Jurkat, Clone E6-1 (cell line): ENCODE measurements around the gene SPEF2.
"Not testable (repeated sequence)": the region's sequence is repeated elsewhere in the genome, so short reads cannot be mapped to it uniquely, and the experiment has no call there.

Experiments
- DNase-seq: peaks from one replicate; pipeline ENCODE4 v3.0.0-alpha.2; 2011; ENCODE audit warnings: low read depth, low spot score
- H3K4me3 ChIP-seq: 2 replicates; pipeline ENCODE4 v1.5.1; 2011; ENCODE audit warnings: mild to moderate bottlenecking, low read length, control low read depth, moderate library complexity

The SPEF2 gene

DNA sequence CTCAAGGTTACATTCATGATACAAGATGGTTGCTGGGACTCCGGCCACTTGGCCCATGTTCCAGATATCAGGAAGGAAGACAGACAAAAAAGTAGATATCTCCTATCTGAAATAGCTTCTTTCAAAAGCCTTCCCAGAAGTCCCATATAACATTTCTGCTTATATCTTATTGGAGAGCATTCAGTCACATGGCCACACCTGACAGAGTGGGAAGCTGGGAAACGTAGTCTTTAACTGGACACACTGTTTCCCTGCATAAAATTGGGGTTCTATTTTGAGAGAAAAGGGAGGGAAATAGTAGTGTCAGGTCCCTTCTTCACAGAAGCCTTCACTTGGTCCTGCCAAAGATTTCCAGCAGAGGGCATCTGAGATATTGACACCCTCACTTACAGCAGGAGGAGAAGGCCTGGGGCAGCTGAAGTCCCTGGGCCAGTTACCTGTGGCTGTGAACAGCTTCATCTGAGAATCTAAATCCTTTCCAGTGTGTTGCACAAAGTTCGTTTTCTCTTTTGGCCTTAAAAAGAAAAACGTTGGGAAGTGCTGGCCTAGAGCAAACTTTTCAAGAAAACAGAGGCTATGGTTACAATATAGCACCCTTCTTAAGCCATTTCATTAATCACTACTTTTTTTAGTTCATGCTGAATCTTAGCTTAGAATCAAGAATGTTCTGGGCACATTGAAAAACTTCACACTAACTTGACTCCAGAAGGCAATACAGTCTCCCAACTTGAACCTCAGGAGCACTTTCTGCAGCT, 33.5 kb downstream of the SPEF2 start:
- DNase-seq: peak; percentile 54
- no peak overlapping the region for H3K4me3 ChIP-seq

GRCh38 chr5:35656721-35657120, 39.1 kb downstream of the SPEF2 start:
- H3K4me3 ChIP-seq: no peak overlapping the region
- no peak for DNase-seq

DNA sequence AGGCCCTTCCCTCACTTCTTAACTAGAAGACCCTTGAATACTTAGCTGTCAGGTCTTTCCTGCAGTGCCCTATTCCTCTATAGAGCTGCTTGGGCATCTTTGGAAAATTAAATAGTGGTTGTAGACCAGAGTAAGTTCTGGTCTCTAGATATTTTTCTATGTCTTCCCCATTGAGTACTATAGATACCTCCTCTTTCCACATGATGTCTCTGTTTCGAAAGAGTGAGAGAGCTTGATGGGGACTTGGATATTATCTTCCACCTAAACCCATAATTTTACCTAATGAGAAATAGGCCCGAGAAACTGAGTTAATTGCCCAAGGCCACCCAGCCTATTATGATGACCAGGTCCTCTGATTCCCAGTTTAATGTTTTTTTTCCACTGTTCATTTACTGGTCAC, 40.2 kb downstream of the SPEF2 start:
- H3K4me3 ChIP-seq: no peak overlapping the region
- no peak for DNase-seq

- DNase-seq: no peak
- no peak overlapping the region for H3K4me3 ChIP-seq
Measured at GRCh38 chr5:35659556-35659955, 41.9 kb downstream of the SPEF2 start.

- H3K4me3 ChIP-seq: no peak overlapping the region
- no peak for DNase-seq
Measured at GRCh38 chr5:35660451-35660850, 42.8 kb downstream of the SPEF2 start.

DNA sequence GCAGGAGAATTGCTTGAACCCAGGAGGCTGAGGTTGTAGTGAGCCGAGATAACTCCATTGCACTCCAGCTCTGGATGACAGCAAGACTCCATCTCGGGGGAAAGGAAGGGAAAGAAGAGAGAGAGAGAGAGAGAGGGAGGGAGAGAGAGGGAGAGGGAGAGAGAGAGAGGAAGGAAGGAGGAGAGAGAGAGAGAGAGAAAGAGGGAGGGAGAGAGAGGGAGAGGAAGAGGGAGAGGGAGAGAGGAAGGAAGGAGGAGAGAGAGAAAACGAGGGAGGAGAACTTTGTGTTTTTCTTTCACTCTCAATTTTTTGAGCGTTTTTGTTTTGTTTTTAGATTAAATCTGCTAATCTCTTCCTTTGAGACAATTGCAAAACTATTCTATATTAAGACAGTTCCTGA, 46.9 kb downstream of the SPEF2 start:
- DNase-seq: no peak
- H3K4me3 ChIP-seq: no peak overlapping the region

DNA sequence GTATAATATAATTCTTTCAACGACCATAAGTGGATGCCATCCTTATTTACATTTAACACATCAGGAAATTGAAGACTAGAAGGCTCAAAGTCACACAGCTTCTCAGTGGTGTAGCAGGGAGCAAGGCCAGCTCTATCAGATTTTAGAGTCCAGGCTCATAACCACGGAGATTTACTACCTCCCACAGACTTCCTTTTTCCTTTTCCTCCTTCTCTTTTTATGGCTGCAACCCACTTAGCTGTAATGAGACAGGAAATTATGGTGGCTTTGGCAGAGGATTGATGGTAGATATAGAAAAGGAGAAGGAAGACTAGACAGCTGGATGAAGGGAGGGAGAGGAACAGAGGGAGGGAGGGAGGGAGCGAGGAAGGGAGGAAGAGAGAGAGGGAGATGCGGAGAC, 47.4 kb downstream of the SPEF2 start:
- H3K4me3 ChIP-seq: no peak overlapping the region
- no peak for DNase-seq

DNA sequence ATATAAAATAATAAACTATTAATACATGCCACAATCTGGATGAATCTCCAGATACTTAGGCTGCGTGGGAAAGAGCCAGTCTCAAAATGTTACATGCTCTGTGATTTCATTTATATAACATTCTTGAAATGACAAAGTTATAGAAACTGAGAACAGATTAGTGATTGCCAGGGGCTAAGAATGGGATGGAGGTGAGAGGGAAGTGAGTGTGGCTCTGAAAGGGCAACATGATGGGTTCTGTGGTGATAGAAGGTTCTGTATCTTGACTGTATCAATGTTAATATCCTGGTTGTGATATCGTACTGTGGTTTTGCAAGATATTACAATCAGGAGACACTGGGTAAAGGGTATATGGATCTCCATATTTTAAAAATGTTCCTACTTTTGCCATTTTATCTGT, 50.7 kb downstream of the SPEF2 start:
- H3K4me3 ChIP-seq: no peak overlapping the region
- no peak for DNase-seq

DNA sequence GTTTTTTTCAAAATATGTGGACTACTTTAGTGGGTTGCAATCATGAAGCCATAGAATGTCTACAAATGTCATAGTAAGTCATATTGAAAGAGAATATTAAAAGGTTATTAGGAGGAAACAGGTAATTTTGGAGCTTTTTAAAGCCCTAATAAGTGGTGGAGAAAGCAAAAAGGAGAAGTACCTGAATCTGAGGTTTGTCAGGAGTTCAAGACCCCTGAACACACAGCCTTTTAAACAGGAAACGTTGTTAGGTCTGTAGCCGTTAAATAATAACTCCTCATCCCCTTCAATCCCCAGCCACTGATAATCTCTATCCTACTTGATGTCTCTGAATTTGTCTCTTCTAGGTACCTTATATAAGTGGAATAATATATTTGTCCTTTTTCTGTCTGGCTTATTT, 51.1 kb downstream of the SPEF2 start:
- DNase-seq: no peak

DNA sequence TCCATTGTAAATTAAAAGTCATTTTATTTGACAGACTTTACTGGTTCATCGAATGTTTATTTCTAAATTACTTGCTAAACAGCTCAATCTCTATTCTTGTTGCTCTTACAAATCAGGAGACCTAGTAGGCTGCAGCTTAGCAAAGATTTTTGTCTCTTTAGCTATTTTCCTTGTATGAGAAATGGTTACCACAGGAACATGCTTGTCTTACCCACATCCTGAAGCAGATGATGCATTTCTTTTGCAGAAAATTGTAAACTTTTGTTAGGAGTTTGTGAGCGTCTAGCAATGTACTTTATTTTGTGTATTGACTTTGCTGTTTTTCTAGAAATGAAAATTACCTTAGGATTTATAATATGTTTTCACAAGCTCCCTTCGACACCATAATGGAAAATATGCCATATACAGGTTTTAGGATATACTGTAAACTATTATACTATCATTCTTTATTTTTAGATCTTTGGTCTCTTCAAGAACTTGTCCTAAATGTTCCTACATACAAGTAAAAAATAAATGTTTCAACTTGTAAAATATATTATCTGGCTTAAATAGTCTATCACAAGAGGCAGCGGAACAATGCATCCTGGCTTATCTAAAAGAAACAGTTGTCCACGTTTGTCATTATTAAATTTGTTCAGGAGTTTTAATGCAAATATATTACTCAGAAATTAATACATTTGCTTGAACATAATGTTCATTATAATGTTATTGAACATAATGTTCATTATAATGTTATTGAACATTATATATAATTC, 54.1 kb downstream of the SPEF2 start:
- DNase-seq: peak; percentile 60
- no peak overlapping the region for H3K4me3 ChIP-seq

More for the DNA sequence above, 51.1 kb downstream of the SPEF2 start:
- no peak overlapping the region for H3K4me3 ChIP-seq

DNA sequence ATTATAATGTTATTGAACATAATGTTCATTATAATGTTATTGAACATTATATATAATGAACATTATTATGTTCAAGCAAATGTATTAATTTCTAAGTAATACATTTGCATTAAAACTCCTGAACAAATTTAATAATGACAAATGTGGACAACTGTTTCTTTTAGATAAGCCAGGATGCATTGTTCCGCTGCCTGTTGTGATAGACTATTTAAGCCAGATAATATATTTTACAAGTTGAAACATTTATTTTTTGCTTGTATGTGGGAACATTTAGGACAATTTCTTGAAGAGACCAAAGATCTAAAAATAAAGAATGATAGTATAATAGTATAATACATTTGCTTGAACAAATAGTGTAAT, 54.6 kb downstream of the SPEF2 start:
- H3K4me3 ChIP-seq, DNase-seq: not testable (repeated sequence)

DNA sequence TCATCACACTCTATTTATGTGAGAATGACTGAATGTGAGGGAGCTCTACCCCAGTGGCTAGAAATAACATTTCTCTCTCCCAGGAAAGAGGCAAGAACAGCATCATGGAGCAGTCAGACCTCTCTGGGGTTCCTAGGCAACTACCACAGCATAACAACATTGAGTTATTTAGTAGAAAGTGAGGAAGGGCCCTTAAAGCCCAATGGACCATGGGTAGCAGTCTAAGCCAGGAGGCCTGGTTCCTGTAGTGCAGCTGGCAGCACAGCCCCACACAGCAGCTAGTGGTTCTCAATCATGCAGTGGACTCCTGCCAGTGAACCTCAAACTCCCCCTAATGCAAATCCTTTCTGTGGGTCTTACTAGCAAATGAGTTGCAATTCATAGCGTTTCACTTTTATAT, 55.3 kb downstream of the SPEF2 start:
- DNase-seq: no peak
- no peak overlapping the region for H3K4me3 ChIP-seq

GRCh38 chr5:35674049-35674448, 56.4 kb downstream of the SPEF2 start:
- no peak for DNase-seq
- no peak overlapping the region for H3K4me3 ChIP-seq

DNA sequence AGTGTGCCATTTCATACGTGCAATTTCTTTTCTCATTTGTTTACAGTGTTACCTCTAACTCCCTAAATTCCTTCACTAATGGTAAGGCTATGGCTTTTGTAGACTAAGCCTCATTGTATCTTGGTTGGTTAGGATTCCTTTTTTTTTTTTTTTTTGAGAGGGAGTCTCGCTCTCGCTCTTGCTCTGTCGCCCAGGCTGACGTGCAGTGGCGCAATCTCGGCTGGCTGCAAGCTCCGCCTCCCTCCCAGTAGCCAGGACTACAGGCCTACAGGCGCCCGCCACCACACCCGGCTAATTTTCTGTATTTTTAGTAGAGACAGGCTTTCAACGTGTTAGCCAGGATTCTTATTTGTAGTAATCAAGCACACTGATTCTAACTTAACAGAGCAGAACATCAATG, 57.7 kb downstream of the SPEF2 start:
- no peak overlapping the region for H3K4me3 ChIP-seq
- no peak for DNase-seq

- H3K4me3 ChIP-seq: no peak overlapping the region
- DNase-seq: no peak
Measured at GRCh38 chr5:35677878-35678277, 60.2 kb downstream of the SPEF2 start.

- no peak for DNase-seq
- H3K4me3 ChIP-seq: no peak overlapping the region
Measured at GRCh38 chr5:35678661-35679060, 61.0 kb downstream of the SPEF2 start.

DNA sequence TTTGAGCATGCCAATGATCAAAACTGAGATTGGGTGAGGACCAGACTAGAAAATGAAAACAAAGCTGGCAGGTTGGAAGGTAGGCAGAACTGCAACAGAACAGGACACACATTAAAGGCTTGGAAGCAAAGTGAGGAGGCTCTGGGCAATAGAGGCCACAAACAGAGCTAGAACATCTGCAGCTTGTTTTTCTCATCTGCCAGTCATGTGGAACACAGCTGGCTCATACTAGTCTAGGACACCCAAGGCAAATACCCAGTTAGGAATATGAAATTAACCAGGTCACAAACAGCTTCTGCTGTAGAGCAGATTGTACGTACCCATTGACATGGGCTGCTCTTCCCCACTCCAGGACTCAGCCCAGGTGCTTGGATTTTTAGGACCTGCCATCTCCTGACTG, 61.7 kb downstream of the SPEF2 start:
- no peak overlapping the region for H3K4me3 ChIP-seq
- no peak for DNase-seq

DNA sequence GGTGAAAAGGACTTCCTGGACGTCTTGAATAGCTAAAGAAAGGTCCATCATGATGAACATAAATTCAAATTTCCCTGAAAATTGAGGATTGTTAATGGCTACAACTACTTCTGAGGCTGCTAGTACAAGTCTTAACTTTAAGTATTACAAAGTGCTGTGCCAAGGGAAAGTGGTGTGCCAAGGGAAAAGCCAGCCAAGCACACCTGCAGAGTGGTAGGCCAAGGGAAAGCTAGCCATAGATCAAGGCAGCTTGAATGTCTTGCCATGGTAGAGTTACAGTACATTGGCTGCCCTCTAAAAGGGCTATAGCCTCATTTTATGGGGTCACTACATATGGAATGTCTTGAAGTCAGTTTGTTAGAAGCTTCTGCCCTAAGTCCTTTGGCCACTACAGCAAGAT, 64.2 kb downstream of the SPEF2 start:
- no peak overlapping the region for H3K4me3 ChIP-seq
- no peak for DNase-seq

DNA sequence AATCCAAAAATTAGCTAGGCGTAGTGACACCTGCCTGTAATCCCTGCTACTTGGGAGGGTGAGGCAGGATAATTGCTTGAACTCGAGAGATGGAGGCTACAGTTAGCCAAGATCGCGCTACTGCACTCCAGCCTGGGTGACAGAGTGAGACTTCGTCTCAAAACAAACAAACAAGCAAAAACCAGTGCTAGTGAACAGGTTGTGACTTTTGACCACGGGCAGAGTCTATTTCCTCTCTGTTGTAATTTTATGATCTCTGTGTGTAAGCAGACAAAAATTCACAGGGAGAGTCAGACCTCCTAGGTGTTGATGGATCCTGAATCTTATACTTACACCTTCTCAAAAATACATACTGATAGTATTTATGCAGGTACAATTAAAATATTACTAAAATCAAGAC, 65.8 kb downstream of the SPEF2 start:
- no peak for DNase-seq
- H3K4me3 ChIP-seq: no peak overlapping the region

DNA sequence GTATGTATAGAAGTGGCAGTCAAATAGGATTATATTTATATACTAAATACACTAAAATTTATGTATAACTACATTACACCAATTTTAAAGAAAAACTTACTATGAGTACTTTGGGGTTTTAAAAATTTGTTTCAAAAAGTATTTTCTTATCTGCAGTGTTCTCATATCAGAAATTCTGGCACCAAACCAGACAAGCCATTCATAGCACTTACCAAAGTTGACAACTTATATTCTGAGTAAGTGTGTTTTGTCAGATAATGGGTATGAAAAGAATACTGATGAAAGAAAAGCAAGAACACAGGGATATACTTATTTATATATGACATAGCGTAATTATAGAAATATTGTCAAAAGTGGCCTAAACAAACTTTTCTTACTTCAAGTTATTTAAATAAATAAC, 67.5 kb downstream of the SPEF2 start:
- DNase-seq: no peak
- no peak overlapping the region for H3K4me3 ChIP-seq

DNA sequence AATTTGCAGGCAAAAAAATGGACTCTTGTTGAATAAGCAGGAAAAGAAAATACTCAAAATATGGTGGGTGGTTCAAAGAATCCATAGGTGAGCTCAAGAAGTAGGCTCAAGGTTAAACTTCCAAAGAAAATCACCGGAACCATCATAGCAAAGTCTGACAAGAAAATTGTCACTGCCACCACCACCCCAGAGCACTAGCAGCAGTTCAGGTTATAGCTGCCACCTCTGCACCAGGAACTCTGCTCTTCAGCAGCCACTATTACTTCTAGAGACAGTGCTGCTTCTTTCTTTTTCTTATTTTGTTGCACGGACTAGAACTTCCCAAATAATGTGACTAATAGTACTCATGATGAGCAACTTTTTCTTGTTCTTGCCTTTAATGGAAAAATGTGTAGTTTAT, 70.3 kb downstream of the SPEF2 start:
- H3K4me3 ChIP-seq: no peak overlapping the region
- no peak for DNase-seq
